ENCODE data around the gene MARK1.

DNA sequence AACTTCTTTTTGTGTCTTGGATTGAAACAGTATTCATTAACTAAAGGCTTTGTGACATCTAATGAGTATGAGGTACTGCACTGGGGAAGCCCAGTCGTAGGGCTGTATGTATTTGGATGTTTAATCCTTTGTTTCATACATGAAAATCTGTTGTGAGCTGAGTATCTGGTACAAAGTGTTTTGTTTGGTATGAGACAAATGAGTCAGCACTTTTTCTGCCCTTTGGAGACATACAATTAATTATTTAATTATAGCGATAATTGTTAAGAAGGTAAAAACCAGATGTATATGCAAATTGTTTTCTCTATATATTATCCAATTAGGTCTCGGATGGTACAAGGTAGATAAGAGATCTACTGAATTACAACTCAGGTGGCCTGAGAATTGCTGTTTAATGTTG is 36.3 kb downstream of the MARK1 start:
- TF ChIP-seq SP3 (tag by site-specific recombination; IDR thresholded peaks at IDR 0.05) (no peak), ZNF133 (tag by site-specific recombination; IDR thresholded peaks at IDR 0.05) (no peak), ZEB2 (tag by site-specific recombination; IDR thresholded peaks at IDR 0.05) (no peak), IKZF3 (tag by site-specific recombination; IDR thresholded peaks at IDR 0.05) (no peak), ZNF776 (tag by site-specific recombination; IDR thresholded peaks at IDR 0.05; ENCODE audit: borderline replicate concordance) (no peak), ZNF311 (tag by site-specific recombination; IDR thresholded peaks at IDR 0.05; ENCODE audit: borderline replicate concordance) (no peak), ZBTB17 (tag by site-specific recombination; IDR thresholded peaks at IDR 0.05) (no peak), TRIM28 (IDR thresholded peaks at IDR 0.05; ENCODE audit: borderline replicate concordance, low read length) (no peak), ZNF211 (tag by site-specific recombination; IDR thresholded peaks at IDR 0.05; ENCODE audit: low read depth) (no peak), ZNF184 (tag by site-specific recombination; IDR thresholded peaks at IDR 0.05) (no peak), ZNF558 (tag by site-specific recombination; IDR thresholded peaks at IDR 0.05) (no peak), FEZF1 (tag by site-specific recombination; IDR thresholded peaks at IDR 0.05) (no peak)
- TF ChIP-seq, protein P1, sequence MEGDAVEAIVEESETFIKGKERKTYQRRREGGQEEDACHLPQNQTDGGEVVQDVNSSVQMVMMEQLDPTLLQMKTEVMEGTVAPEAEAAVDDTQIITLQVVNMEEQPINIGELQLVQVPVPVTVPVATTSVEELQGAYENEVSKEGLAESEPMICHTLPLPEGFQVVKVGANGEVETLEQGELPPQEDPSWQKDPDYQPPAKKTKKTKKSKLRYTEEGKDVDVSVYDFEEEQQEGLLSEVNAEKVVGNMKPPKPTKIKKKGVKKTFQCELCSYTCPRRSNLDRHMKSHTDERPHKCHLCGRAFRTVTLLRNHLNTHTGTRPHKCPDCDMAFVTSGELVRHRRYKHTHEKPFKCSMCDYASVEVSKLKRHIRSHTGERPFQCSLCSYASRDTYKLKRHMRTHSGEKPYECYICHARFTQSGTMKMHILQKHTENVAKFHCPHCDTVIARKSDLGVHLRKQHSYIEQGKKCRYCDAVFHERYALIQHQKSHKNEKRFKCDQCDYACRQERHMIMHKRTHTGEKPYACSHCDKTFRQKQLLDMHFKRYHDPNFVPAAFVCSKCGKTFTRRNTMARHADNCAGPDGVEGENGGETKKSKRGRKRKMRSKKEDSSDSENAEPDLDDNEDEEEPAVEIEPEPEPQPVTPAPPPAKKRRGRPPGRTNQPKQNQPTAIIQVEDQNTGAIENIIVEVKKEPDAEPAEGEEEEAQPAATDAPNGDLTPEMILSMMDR (tag by site-specific recombination; IDR thresholded peaks at IDR 0.05): no peak

Data from HEK293 (cell line).